ENCODE measurements around the gene TMEM203. TPM values are rescaled to one million over a fixed set of nuclear protein-coding genes. Genes with fewer than 3 reads are reported as not detected.

TMEM203 gene
- total and polyA plus RNA-seq, 9 donors: 29.2 to 40.8 (median 37.5) TPM

GRCh38 chr9:137166380-137167229 is 38.8 kb downstream of the TMEM203 start:
- WGBS, 3 donors: 60 to 66% (median 60%) methylated on average over 19 to 22 of the region's 22 CpGs
- no peak overlapping the region for H3K4me3 ChIP-seq

GRCh38 chr9:137165250-137165836 is 40.1 kb downstream of the TMEM203 start:
- Histone ChIP-seq H3K36me3 (no peaks in the 10 kb centered on the region), H3K4me3 (no peak overlapping the region), H3K4me1 (ENCODE audit: insufficient read depth) (peaks cover 17% of the 10 kb centered on the region), H3K27me3 (peaks cover 28% of the 10 kb centered on the region), H3K9me3 (no peaks in the 10 kb centered on the region), H3K27ac (no peak overlapping the region)
- TF ChIP-seq EP300 (IDR thresholded peaks at IDR 0.05) (no peak), POLR2A (IDR thresholded peaks at IDR 0.05) (no peak)
- TF ChIP-seq, protein P1, sequence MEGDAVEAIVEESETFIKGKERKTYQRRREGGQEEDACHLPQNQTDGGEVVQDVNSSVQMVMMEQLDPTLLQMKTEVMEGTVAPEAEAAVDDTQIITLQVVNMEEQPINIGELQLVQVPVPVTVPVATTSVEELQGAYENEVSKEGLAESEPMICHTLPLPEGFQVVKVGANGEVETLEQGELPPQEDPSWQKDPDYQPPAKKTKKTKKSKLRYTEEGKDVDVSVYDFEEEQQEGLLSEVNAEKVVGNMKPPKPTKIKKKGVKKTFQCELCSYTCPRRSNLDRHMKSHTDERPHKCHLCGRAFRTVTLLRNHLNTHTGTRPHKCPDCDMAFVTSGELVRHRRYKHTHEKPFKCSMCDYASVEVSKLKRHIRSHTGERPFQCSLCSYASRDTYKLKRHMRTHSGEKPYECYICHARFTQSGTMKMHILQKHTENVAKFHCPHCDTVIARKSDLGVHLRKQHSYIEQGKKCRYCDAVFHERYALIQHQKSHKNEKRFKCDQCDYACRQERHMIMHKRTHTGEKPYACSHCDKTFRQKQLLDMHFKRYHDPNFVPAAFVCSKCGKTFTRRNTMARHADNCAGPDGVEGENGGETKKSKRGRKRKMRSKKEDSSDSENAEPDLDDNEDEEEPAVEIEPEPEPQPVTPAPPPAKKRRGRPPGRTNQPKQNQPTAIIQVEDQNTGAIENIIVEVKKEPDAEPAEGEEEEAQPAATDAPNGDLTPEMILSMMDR (IDR thresholded peaks at IDR 0.05): no peak
- 71 to 78% (median 73%) methylated on average over 32 of the region's 32 CpGs for WGBS, 3 donors
- intact Hi-C loops (cut with DNase I): no loop called here
- DNase-seq: no peak

More at GRCh38 chr9:137166380-137167229, 38.8 kb downstream of the TMEM203 start:
- intact Hi-C loops (cut with DNase I): no loop called here
- H3K36me3 ChIP-seq: no peaks in the 10 kb centered on the region
- no peak overlapping the region for H3K27ac ChIP-seq
- no peak for TF ChIP-seq POLR2A (IDR thresholded peaks at IDR 0.05)
- TF ChIP-seq, protein P1 (IDR thresholded peaks at IDR 0.05): no peak
- TF ChIP-seq EP300 (IDR thresholded peaks at IDR 0.05): no peak
- no peaks in the 10 kb centered on the region for H3K9me3 ChIP-seq
- peaks cover 28% of the 10 kb centered on the region for H3K27me3 ChIP-seq
- peaks cover 17% of the 10 kb centered on the region for H3K4me1 ChIP-seq (ENCODE audit: insufficient read depth)
- no peak for DNase-seq

GRCh38 chr9:137164370-137165249 is 40.8 kb downstream of the TMEM203 start:
- DNase-seq: no peak
- H3K9me3 ChIP-seq: no peaks in the 10 kb centered on the region
- no peak overlapping the region for H3K4me3 ChIP-seq
- 50 to 64% (median 55%) methylated on average over 34 of the region's 34 CpGs for WGBS, 3 donors
- H3K4me1 ChIP-seq (ENCODE audit: insufficient read depth): peaks cover 16% of the 10 kb centered on the region
- no peak overlapping the region for H3K27ac ChIP-seq
- peaks cover 28% of the 10 kb centered on the region for H3K27me3 ChIP-seq
- intact Hi-C loops (cut with DNase I): no loop called here
- no peaks in the 10 kb centered on the region for H3K36me3 ChIP-seq
- TF ChIP-seq POLR2A (IDR thresholded peaks at IDR 0.05): no peak

DNA sequence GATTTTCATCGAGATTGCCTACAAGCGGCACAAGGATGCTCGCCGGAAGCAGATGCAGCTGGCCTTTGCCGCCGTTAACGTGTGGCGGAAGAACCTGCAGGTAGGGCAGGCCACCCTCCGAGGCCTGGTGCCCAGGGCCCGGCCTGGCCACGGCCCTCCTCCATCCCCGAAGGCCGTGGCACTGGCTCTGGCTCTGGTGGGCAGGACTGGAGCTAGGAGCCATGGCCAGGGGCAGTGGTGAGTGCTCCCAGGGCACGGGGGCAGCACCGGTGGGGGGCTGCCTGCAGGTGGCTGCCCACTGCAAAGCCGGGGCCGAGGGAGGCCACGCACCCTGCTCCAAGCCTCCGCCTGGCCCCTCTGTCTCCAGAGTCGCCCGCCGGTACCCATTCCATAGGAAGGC is 41.6 kb downstream of the TMEM203 start:
- TF ChIP-seq EP300 (IDR thresholded peaks at IDR 0.05) (no peak), POLR2A (IDR thresholded peaks at IDR 0.05) (no peak)
- TF ChIP-seq, protein P1 (IDR thresholded peaks at IDR 0.05): no peak
- Histone ChIP-seq H3K36me3 (no peaks in the 10 kb centered on the region), H3K27ac (no peak overlapping the region), H3K27me3 (peaks cover 25% of the 10 kb centered on the region), H3K4me1 (ENCODE audit: insufficient read depth) (peaks cover 10% of the 10 kb centered on the region), H3K9me3 (no peaks in the 10 kb centered on the region), H3K4me3 (no peak overlapping the region)
- intact Hi-C loops (cut with DNase I): no loop called here
- 75 to 86% (median 84%) methylated on average over 21 to 22 of the region's 22 CpGs for WGBS, 3 donors
- no peak for DNase-seq

Measured in ovary (tissue), 9 donors.